Activated CD8-positive, alpha-beta memory T cell treated with anti-CD3 and anti-CD28 coated beads for 1 hour (primary cell): Measurements from ENCODE around the gene REG3G.

ENCODE experiments used
- DNase-seq, 2 donors: peaks; one replicate each; pipeline ENCODE4 v3.0.0-alpha.2; 2020; ENCODE audit warnings: low read depth in 1 of 2; ENCODE audit errors: extremely low read depth in 1 of 2

The REG3G gene

GRCh38 chr2:79025421-79025820 lies at the start of gene REG3G:
Gene REG3G, plus strand, starts transcription at chr2:79025702. Its CDS starts 392 bp downstream, at chr2:79026094.
- DNase-seq: no peak

DNA sequence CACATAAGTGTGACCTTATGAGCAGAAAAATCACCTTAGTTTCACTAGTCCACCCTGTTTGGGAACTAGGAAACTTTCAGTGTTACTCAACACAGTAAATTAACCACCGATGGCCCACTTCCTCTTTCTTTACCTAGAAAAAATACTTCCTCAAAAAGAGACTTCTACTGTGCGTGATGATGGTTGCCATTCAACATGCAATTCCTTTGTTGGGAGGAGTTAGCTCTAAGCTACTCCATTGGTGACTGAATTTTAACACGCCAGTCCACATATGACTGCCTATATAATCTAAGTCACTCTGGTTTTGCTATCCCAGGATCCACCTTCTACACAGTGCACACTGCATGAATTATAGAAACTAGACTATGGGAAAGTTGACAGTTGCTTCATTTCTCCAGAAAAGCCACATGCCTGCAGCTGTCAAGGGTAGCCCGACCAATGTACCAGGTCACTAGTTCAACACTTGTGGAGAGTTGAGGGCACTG lies 47.8 kb upstream of the REG3G start:
- DNase-seq: no peak

GRCh38 chr2:78978340-78978739 lies 47.2 kb upstream of the REG3G start:
- DNase-seq: no peak

- DNase-seq: no peak
Observed at GRCh38 chr2:78979380-78980151, 45.9 kb upstream of the REG3G start.

DNA sequence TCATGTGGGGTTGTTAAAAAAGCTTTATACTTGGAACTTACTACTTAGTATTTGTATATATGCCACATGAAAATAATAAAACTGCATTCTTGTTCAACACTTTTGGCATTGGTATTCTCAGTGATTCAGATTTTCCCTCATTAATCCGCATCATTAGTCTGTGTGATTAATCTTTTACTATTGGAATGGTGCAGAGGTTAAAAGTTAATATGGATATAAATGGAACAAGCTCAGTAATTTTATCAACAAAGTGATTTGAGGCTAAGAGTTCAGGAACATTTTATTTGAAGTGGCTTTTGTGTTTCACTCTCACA lies 45.4 kb upstream of the REG3G start:
- no peak for DNase-seq

DNA sequence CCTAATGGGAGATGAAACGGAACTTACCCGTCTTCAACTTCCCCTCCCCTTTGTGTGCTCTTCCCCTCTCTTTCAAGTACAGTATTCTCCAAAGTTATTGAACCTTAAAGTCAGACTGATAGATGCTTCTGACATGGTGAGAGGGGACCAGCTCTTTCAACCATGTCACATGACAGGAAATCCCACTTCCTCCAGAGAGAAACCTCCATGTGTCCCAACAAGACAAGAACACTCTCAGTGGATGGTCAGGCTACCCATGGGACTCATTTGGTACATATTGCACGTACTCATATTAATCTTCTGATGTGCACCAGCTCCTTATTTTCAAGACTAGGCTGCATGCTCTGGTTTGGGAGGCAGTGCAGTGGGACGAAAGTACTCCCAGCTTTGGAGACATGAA lies 44.6 kb upstream of the REG3G start:
- DNase-seq: no peak

- no peak for DNase-seq
Observed at GRCh38 chr2:78982638-78983330, 42.7 kb upstream of the REG3G start.

DNA sequence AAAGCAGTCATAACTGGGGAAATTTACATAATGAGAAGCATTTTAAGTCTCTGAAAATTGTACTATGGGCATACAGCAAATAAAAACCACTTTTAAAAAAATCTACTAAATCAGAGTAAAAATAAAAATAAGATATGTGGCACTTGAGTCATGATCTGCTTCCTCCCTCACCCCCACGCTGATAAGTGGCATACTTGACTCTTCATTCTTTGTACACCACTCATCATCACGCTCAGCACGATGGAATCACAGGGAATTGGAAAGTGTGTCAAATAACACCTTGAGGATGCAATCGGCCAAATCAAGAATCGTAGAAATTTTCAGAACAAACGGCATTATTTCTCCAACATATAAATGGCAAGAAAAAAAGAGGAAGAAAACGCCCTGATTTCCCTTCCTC lies 41.1 kb upstream of the REG3G start:
- DNase-seq: no peak

DNA sequence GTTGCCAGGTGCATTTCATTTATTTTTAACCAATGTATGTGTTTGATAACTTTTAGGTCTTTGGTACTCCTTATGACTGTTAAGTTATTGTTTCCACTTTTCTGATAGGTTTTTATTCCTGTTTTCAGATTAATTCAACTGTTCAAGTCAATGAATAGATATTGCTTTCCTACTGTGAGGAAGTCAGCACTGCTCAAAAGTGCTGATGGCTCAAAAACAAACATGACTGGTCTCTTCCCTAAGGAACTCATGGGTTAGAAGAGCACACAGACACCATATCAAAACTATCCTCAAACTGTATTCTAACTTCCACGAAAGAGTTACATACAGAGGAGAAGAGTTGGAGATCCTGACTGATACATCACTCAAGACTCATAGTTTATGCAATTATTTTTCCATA lies 39.9 kb upstream of the REG3G start:
- no peak for DNase-seq

- DNase-seq: no peak
Observed at GRCh38 chr2:78989051-78989450, 36.5 kb upstream of the REG3G start.

DNA sequence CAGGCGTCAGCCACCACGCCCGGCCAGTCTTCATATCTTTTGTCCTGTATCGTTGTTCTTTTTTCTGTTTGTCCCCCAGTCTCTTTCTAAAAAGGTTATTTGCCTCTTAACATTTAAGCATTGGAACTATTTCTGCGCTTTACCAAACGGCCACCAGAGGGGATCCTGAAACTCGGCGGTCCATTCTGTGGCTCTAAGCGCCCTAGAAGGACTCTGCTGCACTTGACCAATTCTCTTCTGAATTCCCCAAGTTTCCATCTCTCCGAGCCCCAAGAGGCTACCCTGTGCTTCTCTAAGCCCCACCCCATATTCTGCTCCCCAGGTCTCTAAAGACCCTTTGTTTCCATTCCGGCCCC lies 33.1 kb upstream of the REG3G start:
- DNase-seq: no peak

- DNase-seq: no peak
Observed at GRCh38 chr2:78992807-78993517, 32.5 kb upstream of the REG3G start.

DNA sequence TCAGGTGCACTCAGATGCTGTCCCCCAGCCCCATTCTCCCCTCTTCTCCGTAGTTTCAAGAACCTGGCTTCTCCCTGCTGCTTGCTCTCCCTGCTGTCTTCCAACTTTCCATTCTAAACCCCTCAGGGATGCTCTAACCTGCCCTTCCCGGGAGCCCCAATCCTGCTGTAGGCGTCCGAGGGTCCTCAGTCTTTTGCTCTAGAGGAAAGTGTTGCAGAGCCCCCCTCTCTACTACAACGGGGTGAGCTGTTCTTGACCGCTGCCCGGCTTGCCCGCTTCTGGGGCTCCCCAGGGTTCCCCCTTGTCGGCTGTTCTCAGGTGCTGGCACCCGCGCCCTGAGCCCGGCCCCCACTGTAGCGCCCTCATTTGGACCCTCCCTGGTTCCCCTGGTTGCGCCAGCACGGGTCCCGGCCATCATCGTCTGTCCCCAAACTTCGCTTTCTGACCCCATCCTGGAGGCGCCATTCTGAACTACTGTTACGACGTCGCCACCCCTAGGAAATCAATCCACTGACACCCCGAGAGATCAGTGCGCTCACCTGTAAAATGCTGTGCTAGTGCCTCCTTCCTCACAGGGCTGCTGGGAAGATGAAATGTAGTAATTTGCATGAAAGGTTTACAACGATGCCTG lies 31.9 kb upstream of the REG3G start:
- no peak for DNase-seq

- no peak for DNase-seq
Observed at GRCh38 chr2:78994789-78995188, 30.7 kb upstream of the REG3G start.

DNA sequence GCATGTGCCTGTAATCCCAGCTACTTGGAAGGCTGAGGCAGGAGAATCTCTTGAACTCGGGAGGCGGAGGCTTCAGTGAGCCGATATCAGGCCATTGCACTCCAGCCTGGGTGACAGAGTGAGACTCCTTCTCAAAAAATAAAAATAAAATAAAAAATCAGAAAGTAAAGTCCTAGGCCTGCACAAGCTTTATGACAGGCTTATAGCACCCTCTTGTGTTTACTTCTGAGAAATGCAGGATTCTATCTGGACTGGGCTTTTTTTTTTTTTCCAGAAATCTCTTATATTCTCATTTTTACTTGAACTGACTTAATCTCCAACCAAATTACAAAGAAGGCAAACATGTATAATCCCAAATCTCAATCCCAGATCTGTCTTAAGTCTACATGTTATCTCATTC lies 26.1 kb upstream of the REG3G start:
- DNase-seq: no peak

GRCh38 chr2:79000008-79000576 lies 25.4 kb upstream of the REG3G start:
- no peak for DNase-seq

DNA sequence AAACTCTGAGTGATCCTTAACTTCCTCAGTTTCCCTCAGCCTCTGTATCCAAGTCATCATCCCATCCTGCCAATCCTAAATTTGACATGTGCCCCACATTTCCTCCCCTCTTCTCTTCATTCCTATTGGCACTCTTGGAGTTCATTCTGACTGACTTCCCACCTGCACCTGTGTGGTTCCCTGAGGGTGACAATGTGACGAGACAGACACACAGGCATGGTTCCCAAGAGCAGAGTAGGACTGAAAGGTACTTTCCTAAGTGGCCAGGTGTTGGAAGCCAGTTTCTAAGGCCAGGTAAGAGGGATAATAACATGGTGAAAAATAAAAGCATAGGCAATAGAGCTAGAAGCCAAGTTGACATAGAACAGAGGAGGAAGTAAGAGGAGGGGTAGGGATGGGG lies 24.2 kb upstream of the REG3G start:
- no peak for DNase-seq

- DNase-seq: no peak
Observed at GRCh38 chr2:79004680-79005079, 20.8 kb upstream of the REG3G start.

DNA sequence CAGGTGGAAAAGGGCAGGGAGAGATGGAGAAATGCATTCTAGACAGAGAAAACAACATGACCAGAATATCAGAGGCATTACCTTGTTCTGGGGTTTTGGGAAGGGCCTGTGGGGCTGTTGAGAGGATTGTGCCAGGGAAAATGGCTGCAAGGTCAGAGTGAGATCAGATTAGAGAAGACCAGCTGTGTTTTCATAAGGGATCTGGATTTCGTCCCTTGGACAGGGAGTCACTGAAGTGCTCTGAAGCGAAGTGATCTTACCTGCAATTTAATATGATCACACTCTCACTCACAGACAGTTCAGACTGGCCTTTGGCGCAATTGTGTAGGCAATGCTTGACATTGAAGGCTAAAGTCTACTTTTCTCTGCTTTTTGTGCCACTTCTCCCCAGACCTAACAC lies 20.3 kb upstream of the REG3G start:
- DNase-seq: no peak

- no peak for DNase-seq
Observed at GRCh38 chr2:79009388-79009787, 16.1 kb upstream of the REG3G start.

DNA sequence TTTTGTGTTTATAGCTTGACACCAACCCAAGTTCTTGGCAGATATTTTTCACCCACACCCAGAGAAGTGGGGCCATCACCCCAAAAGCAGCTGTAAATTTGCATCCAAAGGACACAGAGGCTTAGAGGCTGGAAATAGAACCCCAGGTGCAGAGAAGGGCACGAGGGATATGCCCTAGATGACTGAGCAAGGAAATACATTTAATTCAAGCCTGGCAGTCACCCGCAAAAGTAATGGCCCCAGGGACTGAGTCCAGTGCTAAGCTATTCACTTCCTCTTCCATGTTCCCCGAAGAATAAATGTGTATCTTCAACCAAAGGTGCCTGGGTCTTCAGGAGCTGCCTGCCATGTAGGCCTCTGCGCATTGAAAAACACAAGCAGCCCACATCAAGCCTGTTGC lies 14.0 kb upstream of the REG3G start:
- no peak for DNase-seq
